IMR-90 (cell line): Measurements from ENCODE around the gene ZNF518A. TPM values are rescaled to one million over a fixed set of nuclear protein-coding genes. Genes with fewer than 3 reads are reported as not detected.

Experiments
- ATAC-seq: fragments of 200-7000 bp; cut with Tn5 transposase; 2 replicates; pipeline ENCODE4 v1.9.1; 2020; ENCODE audit warnings: low read depth, mild to moderate bottlenecking, moderate library complexity
- BruUV-seq: library from RNA; stranded (reverse); fragments of 400-500 nt; replicated peaks from 2 replicates; lab custom pipeline; 2021; lab: Mats Ljungman, UMichigan
- CTCF ChIA-PET: fragments of 300-600 bp; formaldehyde crosslinking; extraction: SDS; loops from one replicate; lab custom pipeline; 2021; ENCODE audit warnings: antibody characterized with exemption; lab: Yijun Ruan, JAX
- POLR2A ChIA-PET: fragments of 300-600 bp; sonication (Branson Sonifier 250); formaldehyde crosslinking; loops from one replicate; lab custom pipeline; 2022; ENCODE audit warnings: antibody characterized with exemption; ENCODE audit not compliant: unreplicated experiment; lab: Charles Lee
- DNase-seq: peaks from one replicate; pipeline ENCODE4 v3.0.0; 2013
- H2AFZ ChIP-seq: replicated peaks from 2 replicates; pipeline ENCODE3; 2013; ENCODE audit warnings: low read length, mild to moderate bottlenecking; ENCODE audit not compliant: poor library complexity
- H2AK5ac ChIP-seq: 2 replicates; pipeline ENCODE4 v1.6.1; 2013; ENCODE audit warnings: low read depth, low read length, inconsistent platforms
- H2AK9ac ChIP-seq: replicated peaks from 2 replicates; pipeline ENCODE3; 2013; ENCODE audit warnings: mild to moderate bottlenecking, low read depth, low read length, moderate library complexity; ENCODE audit not compliant: poor library complexity
- H2BK120ac ChIP-seq: 2 replicates; pipeline ENCODE4 v1.6.1; 2013; ENCODE audit warnings: low read depth, low read length, inconsistent platforms
- H2BK15ac ChIP-seq: 3 replicates; pipeline ENCODE4 v1.6.1; 2013; ENCODE audit warnings: low read depth, low read length, inconsistent platforms
- H2BK20ac ChIP-seq: 2 replicates; pipeline ENCODE4 v1.6.1; 2013; ENCODE audit warnings: low read depth, mild to moderate bottlenecking, inconsistent platforms, low read length, moderate library complexity
- H2BK5ac ChIP-seq: 2 replicates; pipeline ENCODE4 v1.6.1; 2013; ENCODE audit warnings: mild to moderate bottlenecking, low read depth, low read length, inconsistent platforms; ENCODE audit not compliant: poor library complexity, severe bottlenecking
- H3K14ac ChIP-seq: replicated peaks from 2 replicates; pipeline ENCODE4 v1.6.1; 2013; ENCODE audit warnings: low read depth, low read length, inconsistent platforms
- H3K18ac ChIP-seq: 2 replicates; pipeline ENCODE4 v1.6.1; 2013; ENCODE audit warnings: low read depth, low read length, control low read depth
- H3K23ac ChIP-seq: 2 replicates; pipeline ENCODE4 v1.6.1; 2013; ENCODE audit warnings: low read depth, low read length, inconsistent platforms
- H3K27ac ChIP-seq: 2 replicates; pipeline ENCODE4 v1.5.1; 2013; ENCODE audit warnings: mild to moderate bottlenecking, control low read depth, low read length; ENCODE audit not compliant: insufficient read depth
- H3K27me3 ChIP-seq: 2 replicates; pipeline ENCODE4 v1.6.1; 2013; ENCODE audit warnings: low read length; ENCODE audit not compliant: control insufficient read depth, insufficient read depth
- H3K36me3 ChIP-seq: 2 replicates; pipeline ENCODE4 v1.6.1; 2013; ENCODE audit warnings: low read length, mixed read lengths; ENCODE audit not compliant: control insufficient read depth, insufficient read depth
- H3K4ac ChIP-seq: 2 replicates; pipeline ENCODE4 v1.6.1; 2013; ENCODE audit warnings: low read depth, low read length, inconsistent platforms
- H3K4me1 ChIP-seq: 2 replicates; pipeline ENCODE4 v1.6.1; 2013; ENCODE audit warnings: low read length, mixed read lengths; ENCODE audit not compliant: control insufficient read depth, insufficient read depth
- H3K4me2 ChIP-seq: 2 replicates; pipeline ENCODE4 v1.6.1; 2013; ENCODE audit warnings: low read depth, mild to moderate bottlenecking, control low read depth, low read length, moderate library complexity
- H3K4me3 ChIP-seq: 2 replicates; pipeline ENCODE4 v1.5.1; 2013; ENCODE audit warnings: low read depth, mild to moderate bottlenecking, control low read depth, low read length, moderate library complexity; ENCODE audit not compliant: insufficient read depth
- H3K56ac ChIP-seq: 2 replicates; pipeline ENCODE4 v1.6.1; 2013; ENCODE audit warnings: low read length, inconsistent platforms; ENCODE audit not compliant: insufficient read depth; ENCODE audit errors: extremely low read depth
- H3K79me1 ChIP-seq, 2 experiments: 2 replicates each; pipeline ENCODE4 v1.6.1; 2013; ENCODE audit warnings: low read length in 2 of 2, inconsistent platforms in 1 of 2, low read depth in 1 of 2
- H3K9ac ChIP-seq: 2 replicates; pipeline ENCODE4 v1.6.1; 2013; ENCODE audit warnings: low read depth, low read length, control low read depth
- H3K9me1 ChIP-seq: 2 replicates; pipeline ENCODE4 v1.6.1; 2013; ENCODE audit warnings: low read length, inconsistent platforms; ENCODE audit not compliant: insufficient read depth
- H3K9me3 ChIP-seq: 2 replicates; pipeline ENCODE4 v1.6.1; 2013; ENCODE audit warnings: low read length; ENCODE audit not compliant: control insufficient read depth, insufficient read depth
- H4K20me1 ChIP-seq: 2 replicates; pipeline ENCODE4 v1.6.1; 2013; ENCODE audit warnings: low read length, inconsistent platforms; ENCODE audit not compliant: insufficient read depth
- H4K5ac ChIP-seq: 2 replicates; pipeline ENCODE4 v1.6.1; 2013; ENCODE audit warnings: mild to moderate bottlenecking, low read depth, low read length, control low read depth
- H4K8ac ChIP-seq, 2 experiments: 2 replicates each; pipeline ENCODE4 v1.6.1; 2013; ENCODE audit warnings: low read depth in 2 of 2, low read length in 2 of 2, control low read depth in 1 of 2, inconsistent platforms in 1 of 2
- H4K91ac ChIP-seq: 2 replicates; pipeline ENCODE4 v1.6.1; 2013; ENCODE audit warnings: low read depth, low read length, inconsistent platforms; ENCODE audit not compliant: insufficient read depth
- BHLHE40 ChIP-seq: fragments of 150-350 bp; IDR thresholded peaks from 2 replicates; pipeline ENCODE4 v1.6.1; 2016; ENCODE audit warnings: mild to moderate bottlenecking, low read depth, low read length
- CEBPB ChIP-seq: IDR thresholded peaks from 2 replicates; pipeline ENCODE4 v1.6.1; 2012; ENCODE audit warnings: low read depth, low read length, improper control_type of control experiment
- CHD1 ChIP-seq: IDR thresholded peaks from 2 replicates; pipeline ENCODE4 v1.6.1; 2012; ENCODE audit warnings: low read depth, low read length, improper control_type of control experiment
- CTCF ChIP-seq: conservative IDR thresholded peaks from 2 replicates; pipeline ENCODE4 v1.5.1; 2012; ENCODE audit warnings: mild to moderate bottlenecking, low read depth, low read length, improper control_type of control experiment
- ELK1 ChIP-seq: fragments of 150-350 bp; IDR thresholded peaks from 2 replicates; pipeline ENCODE4 v1.6.1; 2016; ENCODE audit warnings: low read depth, mild to moderate bottlenecking, low read length, moderate library complexity, borderline replicate concordance
- FOS ChIP-seq: fragments of 150-350 bp; IDR thresholded peaks from 2 replicates; pipeline ENCODE4 v1.6.1; 2016; ENCODE audit warnings: low read depth, low read length
- MAZ ChIP-seq: IDR thresholded peaks from 2 replicates; pipeline ENCODE4 v1.6.1; 2012; ENCODE audit warnings: low read depth, mild to moderate bottlenecking, low read length, improper control_type of control experiment, moderate library complexity, borderline replicate concordance
- MXI1 ChIP-seq: IDR thresholded peaks from 2 replicates; pipeline ENCODE4 v1.6.1; 2012; ENCODE audit warnings: low read depth, mild to moderate bottlenecking, low read length, moderate library complexity, borderline replicate concordance
- NFE2L2 ChIP-seq: fragments of 150-350 bp; IDR thresholded peaks from 2 replicates; pipeline ENCODE4 v1.6.1; 2016; ENCODE audit warnings: low read depth, mild to moderate bottlenecking, low read length
- POLR2A ChIP-seq: IDR thresholded peaks from 2 replicates; pipeline ENCODE4 v1.6.1; 2012; ENCODE audit warnings: mild to moderate bottlenecking, low read depth, low read length
- RAD21 ChIP-seq: IDR thresholded peaks from 2 replicates; pipeline ENCODE4 v1.6.1; 2012; ENCODE audit warnings: low read length, improper control_type of control experiment
- RCOR1 ChIP-seq: IDR thresholded peaks from 2 replicates; pipeline ENCODE4 v1.6.1; 2012; ENCODE audit warnings: mild to moderate bottlenecking, low read length, improper control_type of control experiment; ENCODE audit not compliant: insufficient replicate concordance
- SMC3 ChIP-seq: fragments of 150-350 bp; IDR thresholded peaks from 2 replicates; pipeline ENCODE4 v1.6.1; 2016; ENCODE audit warnings: low read depth, mild to moderate bottlenecking, antibody characterized with exemption, low read length, moderate library complexity
- WGBS, 2 experiments: methylation state at CpG; one replicate each; pipeline versions ENCODE4 v1.1.5 to v1.1.7; 2013; ENCODE audit warnings: missing lambda C conversion rate in 2 of 2; ENCODE audit not compliant: insufficient read length in 1 of 2; ENCODE audit errors: extremely low coverage in 2 of 2; 5-methylcytosine and 5-hydroxymethylcytosine counted together
- dilution Hi-C: fragments of 300-500 bp; cut with HindIII; formaldehyde crosslinking; loops from one replicate; pipeline ENCODE4 v1.14.3; 2018; ENCODE audit warnings: low sequenced_read_pairs; ENCODE audit not compliant: unreplicated experiment
- in situ Hi-C: fragments of 300-500 bp; cut with MboI; formaldehyde crosslinking; loops from 3 replicates; pipeline ENCODE4 v1.14.3; 2019; ENCODE audit warnings: low sequenced_read_pairs, inconsistent platforms, mixed read lengths
- intact Hi-C: fragments of 100-400 bp; cut with micrococcal nuclease; formaldehyde crosslinking; loops from 2 replicates; pipeline ENCODE4 v1.10.0; 2022
- polyA plus RNA-seq, 3 experiments: library from polyadenylated mRNA; depleted of rRNA; stranded (reverse); fragments of >200 nt; gene quantifications; 2 replicates each; pipeline ENCODE4 v1.2.3, GENCODE V29; 2012; ENCODE audit warnings: low replicate concordance in 1 of 3
- total RNA-seq: library from RNA; depleted of rRNA; stranded (reverse); fragments of >200 nt; gene quantifications from 2 replicates; pipeline ENCODE4 v1.2.3, GENCODE V29; 2012
- TF ChIP-seq, protein P1 (sequence below): fragments of 150-350 bp; IDR thresholded peaks from 2 replicates; pipeline ENCODE4 v1.6.1; 2017; ENCODE audit warnings: mild to moderate bottlenecking, antibody characterized with exemption, low read length, low read depth

ZNF518A gene
- total and polyA plus RNA-seq, 2 of the 4 experiments (the other 2 are of a cell fraction), result 2.1 to 7.9 TPM

- Histone ChIP-seq H3K79me1 (peaks cover 0 to 7% of the 10 kb centered on the region in 2 experiments; a peak in 1 of 4 replicates), H2AFZ (peak overlapping the region; percentile 95), H3K27ac (peak overlapping the region; percentile 94), H2BK5ac (peak overlapping the region; percentile 74), H3K4me1 (no peaks in the 10 kb centered on the region), H3K9me1 (no peaks in the 10 kb centered on the region), H3K36me3 (peaks cover 2% of the 10 kb centered on the region; the same call in 1 of the 2 replicates), H3K56ac (peak overlapping the region; percentile 94), H2BK120ac (peak overlapping the region; percentile 3), H2AK9ac (peak overlapping the region; percentile 35), H3K4me3 (peak overlapping the region; percentile 54), H2AK5ac (peak overlapping the region; percentile 0; the same call in 1 of the 2 replicates), H2BK15ac (no peak overlapping the region; the same call in 2 of the 3 replicates), H3K4me2 (peak overlapping the region; percentile 60), H3K9me3 (no peaks in the 10 kb centered on the region), H3K14ac (peak overlapping the region; percentile 82), H4K5ac (peak overlapping the region; percentile 98), H3K18ac (peak overlapping the region; percentile 63; the same call in 1 of the 2 replicates), H3K4ac (peak overlapping the region; percentile 76), H4K91ac (peak overlapping the region; percentile 71), H2BK20ac (no peak overlapping the region), H3K23ac (peak overlapping the region; percentile 89), H3K9ac (peak overlapping the region; percentile 84), H3K27me3 (no peaks in the 10 kb centered on the region), H4K8ac (peak overlapping the region; percentile 97 to 99), H4K20me1 (no peaks in the 10 kb centered on the region)
- in situ Hi-C loops, result loop anchor here (5.0 kb wide), 1 partner anchor 83 kb away; no protein-coding TSS in a partner anchor
- ChIA-PET POLR2A (interaction anchor here (0.5 to 2.1 kb wide), 3 partner anchors 11 to 40 kb away, joined by 3 to 12 read pairs (median 4); no protein-coding TSS in a partner anchor), CTCF (no interaction called here)
- intact Hi-C loops, result loop anchor here (1.0 kb wide), 2 partner anchors 40 to 86 kb away; no protein-coding TSS in a partner anchor
- dilution Hi-C loops, result no loop called here
- ATAC-seq, result peak; percentile 87
- DNase-seq, result peak; percentile 72
- BruUV-seq, result TSS peak; percentile 25
- 6% methylated on average over 10 of the region's 42 CpGs; no CpG with 5 or more reads in 1 of the 2 experiments for WGBS, 2 experiments
- TF ChIP-seq ELK1 (no peak), SMC3 (no peak), CEBPB (no peak), MXI1 (no peak), BHLHE40 (no peak), RCOR1 (no peak), FOS (no peak), RAD21 (no peak), CTCF (no peak), POLR2A (no peak), NFE2L2 (no peak), MAZ (no peak), CHD1 (no peak)
- TF ChIP-seq, protein P1, sequence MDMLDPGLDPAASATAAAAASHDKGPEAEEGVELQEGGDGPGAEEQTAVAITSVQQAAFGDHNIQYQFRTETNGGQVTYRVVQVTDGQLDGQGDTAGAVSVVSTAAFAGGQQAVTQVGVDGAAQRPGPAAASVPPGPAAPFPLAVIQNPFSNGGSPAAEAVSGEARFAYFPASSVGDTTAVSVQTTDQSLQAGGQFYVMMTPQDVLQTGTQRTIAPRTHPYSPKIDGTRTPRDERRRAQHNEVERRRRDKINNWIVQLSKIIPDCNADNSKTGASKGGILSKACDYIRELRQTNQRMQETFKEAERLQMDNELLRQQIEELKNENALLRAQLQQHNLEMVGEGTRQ, result no peak
These were observed 364 bp downstream of the ZNF518A start for GRCh38 chr10:96130326-96130995.
